GM10266 (cell line): ENCODE measurements around the gene DDX1.

Experiments
- DNase-seq: peaks from one replicate; pipeline ENCODE4 v3.0.0; 2012; ENCODE audit errors: extremely low spot score
- TF ChIP-seq, protein P1 (sequence below): IDR thresholded peaks from 2 replicates; pipeline ENCODE4 v1.5.1; 2012; ENCODE audit warnings: mild to moderate bottlenecking, low read depth; ENCODE audit not compliant: control insufficient read depth, insufficient read depth; ENCODE audit errors: missing control alignments

The DDX1 gene

DNA sequence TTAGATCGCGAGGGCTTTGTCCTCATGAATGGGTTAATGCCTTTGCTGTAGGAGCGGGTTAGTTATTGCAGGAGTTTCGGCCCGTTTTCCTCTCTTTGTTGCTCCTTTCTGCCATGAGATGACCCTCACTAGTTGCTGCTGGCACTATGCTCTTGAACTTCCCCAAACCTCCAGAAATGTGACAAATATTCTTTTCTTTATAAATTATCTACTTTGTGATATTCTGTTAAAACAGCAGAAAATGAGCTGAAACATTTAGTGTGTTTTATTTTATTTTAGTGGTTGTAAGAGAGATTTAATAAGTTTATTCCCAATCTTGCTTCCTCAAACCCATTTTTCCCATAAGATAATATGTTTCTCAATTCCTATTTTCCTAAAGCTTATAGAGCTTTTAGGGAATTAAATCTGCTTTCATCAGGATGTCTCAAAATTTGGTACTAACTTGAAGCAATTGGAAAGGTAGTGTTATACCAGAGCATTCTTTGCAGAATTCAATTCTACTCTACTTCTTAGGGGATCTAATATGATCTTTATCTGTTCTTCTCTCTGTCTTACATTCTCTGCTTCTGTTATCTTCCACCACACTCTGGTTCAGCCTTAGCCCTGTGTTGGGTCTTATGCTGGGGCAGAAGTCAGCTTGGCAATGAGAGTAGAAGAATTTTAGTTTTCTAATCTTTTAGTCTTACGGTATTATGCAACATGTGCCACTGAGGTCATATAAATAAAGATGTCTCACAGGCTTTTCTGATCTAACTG lies 23.1 kb downstream of the DDX1 start:
- TF ChIP-seq, protein P1, sequence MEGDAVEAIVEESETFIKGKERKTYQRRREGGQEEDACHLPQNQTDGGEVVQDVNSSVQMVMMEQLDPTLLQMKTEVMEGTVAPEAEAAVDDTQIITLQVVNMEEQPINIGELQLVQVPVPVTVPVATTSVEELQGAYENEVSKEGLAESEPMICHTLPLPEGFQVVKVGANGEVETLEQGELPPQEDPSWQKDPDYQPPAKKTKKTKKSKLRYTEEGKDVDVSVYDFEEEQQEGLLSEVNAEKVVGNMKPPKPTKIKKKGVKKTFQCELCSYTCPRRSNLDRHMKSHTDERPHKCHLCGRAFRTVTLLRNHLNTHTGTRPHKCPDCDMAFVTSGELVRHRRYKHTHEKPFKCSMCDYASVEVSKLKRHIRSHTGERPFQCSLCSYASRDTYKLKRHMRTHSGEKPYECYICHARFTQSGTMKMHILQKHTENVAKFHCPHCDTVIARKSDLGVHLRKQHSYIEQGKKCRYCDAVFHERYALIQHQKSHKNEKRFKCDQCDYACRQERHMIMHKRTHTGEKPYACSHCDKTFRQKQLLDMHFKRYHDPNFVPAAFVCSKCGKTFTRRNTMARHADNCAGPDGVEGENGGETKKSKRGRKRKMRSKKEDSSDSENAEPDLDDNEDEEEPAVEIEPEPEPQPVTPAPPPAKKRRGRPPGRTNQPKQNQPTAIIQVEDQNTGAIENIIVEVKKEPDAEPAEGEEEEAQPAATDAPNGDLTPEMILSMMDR = no peak
- DNase-seq = no peak

DNA sequence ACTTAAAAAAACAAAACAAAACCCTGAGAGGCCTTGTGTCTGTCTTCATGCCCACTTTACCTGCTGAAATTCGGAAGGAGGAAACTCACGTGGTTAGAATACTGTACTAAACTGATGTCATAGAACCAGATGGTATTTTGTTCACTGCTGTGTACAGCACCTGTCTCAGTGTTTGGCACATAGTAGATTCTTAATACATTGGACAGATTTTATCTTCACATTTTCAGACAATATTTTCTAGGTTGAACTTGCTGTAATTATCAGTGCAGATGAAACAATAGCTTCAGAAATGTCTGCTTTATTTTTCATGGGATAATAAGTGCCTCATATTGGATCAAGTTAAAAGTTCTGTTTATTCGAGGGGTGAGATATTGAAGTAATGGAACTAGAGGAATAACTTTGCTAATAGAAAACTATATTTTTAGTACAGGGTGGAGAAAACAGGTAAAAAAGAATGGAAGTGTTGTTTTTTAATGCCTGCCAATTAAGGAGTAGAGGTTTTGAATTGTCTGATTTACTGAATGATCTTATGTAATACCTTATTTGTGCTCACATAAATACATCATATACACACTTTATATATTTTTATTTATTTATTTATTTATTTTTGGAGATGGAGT lies 23.7 kb downstream of the DDX1 start:
- TF ChIP-seq, protein P1 = no peak
- no peak for DNase-seq

DNA sequence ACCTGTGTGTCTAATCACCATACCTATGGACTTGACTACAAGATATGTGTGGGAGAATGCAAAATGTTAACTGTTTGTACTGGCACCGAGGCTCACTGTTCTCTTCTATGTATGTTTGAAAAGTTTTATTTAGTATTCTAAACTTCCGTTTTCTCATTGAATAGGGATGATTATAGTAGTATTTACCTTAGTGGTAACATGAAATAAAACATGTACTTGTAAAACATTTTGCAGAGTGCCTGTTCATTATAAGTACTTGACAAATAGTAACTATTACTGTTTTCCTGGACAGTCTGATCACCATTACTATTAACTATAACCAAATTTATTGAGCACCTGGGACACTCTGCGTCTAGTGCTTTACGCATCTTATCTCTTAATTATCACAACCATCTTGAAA lies 24.8 kb downstream of the DDX1 start:
- DNase-seq = no peak
- TF ChIP-seq, protein P1 = no peak

DNA sequence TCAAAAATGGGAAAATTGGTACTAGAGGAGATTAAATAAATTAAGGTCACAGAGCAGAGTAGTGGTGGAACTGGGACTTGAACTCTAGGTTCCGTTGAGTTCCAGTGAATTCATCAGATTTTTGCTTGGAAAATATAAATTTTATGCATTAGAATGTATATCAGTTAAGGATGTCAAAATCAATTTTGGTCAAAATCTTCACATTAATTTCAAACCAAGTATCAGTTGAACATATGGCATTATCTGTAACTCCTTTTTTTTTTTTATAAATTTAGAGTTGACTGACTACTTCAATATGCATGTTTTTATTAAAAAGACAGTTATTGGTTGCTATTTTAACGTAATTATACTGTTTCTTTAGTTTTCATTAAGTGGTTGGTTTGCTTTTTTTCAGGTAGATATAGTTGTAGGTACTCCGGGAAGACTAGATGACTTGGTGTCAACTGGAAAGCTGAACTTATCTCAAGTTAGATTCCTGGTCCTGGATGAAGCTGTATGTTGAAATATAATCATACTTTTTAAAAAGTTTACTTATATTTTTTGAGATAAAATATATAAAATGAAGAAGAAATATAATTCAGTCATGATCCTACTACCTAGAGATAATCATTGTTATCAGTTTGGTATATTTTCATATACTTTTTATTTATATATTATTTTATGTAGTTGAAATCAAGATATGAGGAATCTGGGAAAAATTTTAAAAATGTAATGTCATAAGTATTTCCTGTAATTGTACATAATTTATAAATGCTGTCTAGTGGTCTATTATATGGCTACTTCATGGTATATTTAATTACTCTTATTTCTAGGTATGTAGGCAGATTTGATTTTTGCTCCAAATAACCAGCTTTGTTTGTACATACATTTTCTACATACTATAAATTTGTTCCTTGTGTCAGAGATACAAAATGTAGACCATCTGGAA lies 25.4 kb downstream of the DDX1 start:
- DNase-seq = no peak
- TF ChIP-seq, protein P1 = no peak

DNA sequence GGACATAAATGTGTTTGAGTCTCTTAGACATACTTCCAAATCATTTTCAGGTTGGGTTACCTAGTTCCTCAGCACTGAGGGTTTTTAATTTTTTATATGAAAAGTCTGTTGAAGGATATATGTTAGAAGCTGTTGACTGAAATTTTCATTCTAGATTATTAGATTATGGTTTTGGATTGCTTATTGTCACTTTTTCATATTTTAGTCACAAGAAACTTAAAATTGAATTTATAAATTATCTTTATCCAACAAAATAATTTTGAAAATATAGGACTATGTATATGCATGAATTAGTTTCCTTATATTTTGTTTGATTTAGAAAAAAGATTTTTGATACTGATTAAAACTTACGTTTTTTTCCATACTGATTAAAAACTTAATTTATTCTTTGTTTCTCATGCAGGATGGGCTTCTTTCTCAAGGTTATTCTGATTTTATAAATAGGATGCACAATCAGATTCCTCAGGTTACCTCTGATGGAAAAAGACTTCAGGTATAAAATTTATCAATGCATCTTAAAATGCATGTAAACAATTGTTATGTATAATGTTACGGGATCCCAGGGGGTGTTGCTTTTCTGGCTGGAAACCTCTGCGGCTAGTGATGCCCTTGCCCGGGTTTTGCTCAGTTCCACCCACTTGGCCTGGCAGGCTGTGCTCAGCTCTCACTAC lies 26.2 kb downstream of the DDX1 start:
- DNase-seq = no peak
- TF ChIP-seq, protein P1 = no peak

DNA sequence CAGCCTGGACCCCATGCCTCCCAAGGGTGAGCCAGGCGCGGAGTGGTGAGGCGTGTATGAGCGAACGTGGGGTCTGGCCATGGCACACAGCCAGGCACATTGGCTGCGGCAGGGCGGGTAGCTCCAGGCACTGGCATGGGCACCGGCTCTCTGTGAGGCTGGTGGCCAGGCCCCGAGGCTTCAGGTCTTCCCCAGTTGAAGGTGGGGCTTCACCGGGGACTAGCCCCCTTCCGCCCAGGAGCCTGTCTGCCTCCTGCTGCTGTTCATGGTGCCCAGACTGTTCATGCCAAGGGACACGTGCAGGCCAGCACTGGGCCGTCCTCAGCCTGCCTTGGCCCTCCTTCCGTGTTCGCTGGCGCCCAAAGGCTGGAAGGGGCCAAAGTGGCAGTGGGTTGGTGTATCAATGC lies 26.8 kb downstream of the DDX1 start:
- no peak for DNase-seq
- TF ChIP-seq, protein P1 = no peak
